HepG2 (cell line): ENCODE results near the gene PAQR6. TPM values are rescaled to one million over a fixed set of nuclear protein-coding genes. Genes with fewer than 3 reads are reported as not detected.

ENCODE experiments used
- AHDC1 ChIP-seq: sonication (generic); formaldehyde crosslinking; IDR thresholded peaks from 2 replicates; pipeline ENCODE4 v1.5.1; 2020; ENCODE audit warnings: mild to moderate bottlenecking, missing genetic modification reagents, borderline replicate concordance
- ATRX ChIP-seq: sonication (generic); formaldehyde crosslinking; IDR thresholded peaks from 2 replicates; pipeline ENCODE4 v1.4.0; 2020; ENCODE audit warnings: missing genetic modification reagents, borderline replicate concordance
- BCL6 ChIP-seq: IDR thresholded peaks from 2 replicates; pipeline ENCODE4 v1.6.1; 2016; ENCODE audit warnings: missing genetic modification reagents, missing compliant biosample characterization
- CBFB ChIP-seq: sonication (generic); formaldehyde crosslinking; IDR thresholded peaks from 2 replicates; pipeline ENCODE4 v1.4.0; 2020; ENCODE audit warnings: missing genetic modification reagents
- DNMT3B ChIP-seq: conservative IDR thresholded peaks from 2 replicates; pipeline ENCODE4 v1.6.1; 2016; ENCODE audit warnings: missing biosample characterization, control low read depth
- ETS1 ChIP-seq: sonication (generic); formaldehyde crosslinking; IDR thresholded peaks from 2 replicates; pipeline ENCODE4 v1.4.0; 2020; ENCODE audit warnings: missing genetic modification reagents
- GLI4 ChIP-seq: sonication (generic); formaldehyde crosslinking; IDR thresholded peaks from 2 replicates; pipeline ENCODE4 v1.5.1; 2020; ENCODE audit warnings: missing genetic modification reagents, mild to moderate bottlenecking, moderate library complexity, borderline replicate concordance
- GPN1 ChIP-seq: sonication (generic); formaldehyde crosslinking; IDR thresholded peaks from 2 replicates; pipeline ENCODE4 v1.5.1; 2020; ENCODE audit warnings: missing genetic modification reagents, borderline replicate concordance
- HMGA1 ChIP-seq: sonication (generic); formaldehyde crosslinking; conservative IDR thresholded peaks from 2 replicates; pipeline ENCODE4 v1.4.0; 2020; ENCODE audit warnings: missing genetic modification reagents
- KAT7 ChIP-seq: IDR thresholded peaks from 2 replicates; pipeline ENCODE4 v1.6.1; 2018; ENCODE audit warnings: borderline replicate concordance, missing compliant biosample characterization
- MAFG ChIP-seq: sonication (generic); formaldehyde crosslinking; IDR thresholded peaks from 2 replicates; pipeline ENCODE4 v1.5.1; 2020; ENCODE audit warnings: mild to moderate bottlenecking, missing genetic modification reagents
- PHB2 ChIP-seq: fragments of 450-650 bp; IDR thresholded peaks from 2 replicates; pipeline ENCODE4 v1.6.1; 2018; ENCODE audit not compliant: partially characterized antibody
- RFX5 ChIP-seq: IDR thresholded peaks from 2 replicates; pipeline ENCODE4 v1.6.1; 2011; ENCODE audit warnings: low read depth, low read length, improper control_type of control experiment
- SALL1 ChIP-seq: sonication (generic); formaldehyde crosslinking; IDR thresholded peaks from 2 replicates; pipeline ENCODE4 v1.8.0; 2022; ENCODE audit warnings: mild to moderate bottlenecking, missing genetic modification reagents
- SIX1 ChIP-seq: sonication (generic); formaldehyde crosslinking; IDR thresholded peaks from 2 replicates; pipeline ENCODE4 v1.4.0; 2020; ENCODE audit warnings: missing genetic modification reagents, borderline replicate concordance
- ZMYM2 ChIP-seq: sonication (generic); formaldehyde crosslinking; IDR thresholded peaks from 2 replicates; pipeline ENCODE4 v1.8.0; 2022; ENCODE audit warnings: mild to moderate bottlenecking, missing genetic modification reagents
- ZNF264 ChIP-seq: sonication (generic); formaldehyde crosslinking; IDR thresholded peaks from 2 replicates; pipeline ENCODE4 v1.4.0; 2020; ENCODE audit warnings: missing genetic modification reagents
- ZNF550 ChIP-seq: sonication (generic); formaldehyde crosslinking; IDR thresholded peaks from 2 replicates; pipeline ENCODE4 v1.4.0; 2020; ENCODE audit warnings: mild to moderate bottlenecking, missing genetic modification reagents, borderline replicate concordance
- ZNF644 ChIP-seq: IDR thresholded peaks from 2 replicates; pipeline ENCODE4 v1.6.1; 2016; ENCODE audit warnings: low read depth
- polyA plus RNA-seq, 8 experiments: library from polyadenylated mRNA; depleted of rRNA in 3 of 8; stranded (reverse) in 7 of 8; unstranded in 1 of 8; fragments of >200 nt; fragmentation: Illumina TruSeq in 4 of 8; extraction: Trizol in 4 of 8; gene quantifications; 2 replicates each; pipeline versions ENCODE4 v1.2.1 to v1.2.3, GENCODE V29; 2011 to 2016; ENCODE audit warnings: low read depth in 4 of 8, missing spikeins in 1 of 8, mixed read lengths in 1 of 8; ENCODE audit not compliant: insufficient read depth in 1 of 8
- total RNA-seq, 5 experiments: library from RNA; depleted of rRNA; stranded (reverse); fragments of >200 nt; fragmentation: Illumina TruSeq; extraction: Trizol; gene quantifications; 2 replicates each; pipeline ENCODE4 v1.2.3, GENCODE V29; 2016; ENCODE audit warnings: low read depth in 1 of 5
- TF ChIP-seq, protein P1 (sequence below): IDR thresholded peaks from 2 replicates; pipeline ENCODE4 v1.6.1; 2018; ENCODE audit warnings: missing genetic modification reagents, mild to moderate bottlenecking, missing compliant biosample characterization
- TF ChIP-seq, protein P2 (sequence below): IDR thresholded peaks from 2 replicates; pipeline ENCODE4 v1.6.1; 2016

PAQR6 gene
- total and polyA plus RNA-seq, 2 of the 13 experiments (the other 11 are each of a cell fraction or from before 2014, with no cell fraction given), result 0.82 to 1.4 TPM

DNA sequence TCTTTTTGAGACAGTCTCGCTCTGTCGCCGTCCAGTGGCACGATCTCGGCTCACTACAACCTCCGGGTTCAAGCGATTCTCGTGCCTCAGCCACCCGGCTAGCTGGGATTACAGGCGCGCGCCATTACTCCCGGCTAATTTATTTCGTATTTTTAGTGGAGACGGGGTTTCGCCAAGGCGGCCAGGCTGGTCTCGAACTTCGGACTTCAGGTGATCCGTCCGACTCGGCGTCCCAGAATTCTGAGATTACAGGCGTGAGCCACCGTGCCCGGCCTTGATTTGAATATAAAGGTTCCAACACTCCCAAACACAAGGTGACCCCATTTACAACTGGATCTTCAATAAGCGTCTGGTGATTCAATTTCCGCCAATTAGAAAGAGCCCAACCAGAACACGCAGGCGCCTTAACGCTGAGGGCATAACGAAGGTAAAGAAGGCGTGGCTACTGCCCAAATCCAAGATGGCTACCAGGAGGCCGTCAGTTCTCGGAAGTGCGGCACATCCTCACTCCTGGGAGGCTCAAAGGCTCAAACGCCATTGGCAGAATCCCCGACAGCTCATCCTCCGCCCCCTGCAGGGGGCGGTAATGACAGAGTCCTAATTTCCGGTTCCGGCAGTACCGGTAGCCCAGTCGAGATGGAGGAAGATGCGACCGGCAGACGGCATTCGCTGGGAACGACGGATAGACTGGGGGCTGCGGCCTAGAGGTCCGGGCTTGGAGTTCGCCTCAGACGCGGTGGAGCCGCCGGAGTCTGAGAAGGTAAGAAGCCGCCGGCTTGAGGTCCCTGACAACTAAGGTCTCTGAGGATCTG, 54.2 kb downstream of the PAQR6 start, which contains the start of gene SLC25A44 (continued):
- TF ChIP-seq DNMT3B (CRISPR knock-in tag), result 0 out of 2 replicates have a peak, but pooled peaks have one; percentile 75
- TF ChIP-seq CBFB, result no peak
- no peak for TF ChIP-seq SIX1
- no peak for TF ChIP-seq RFX5
- TF ChIP-seq ZNF550 (CRISPR knock-in tag), result no peak
- TF ChIP-seq ZMYM2 (CRISPR knock-in tag), result 0 out of 2 replicates have a peak, but pooled peaks have one; percentile 15
- no peak for TF ChIP-seq HMGA1
- TF ChIP-seq GLI4 (CRISPR knock-in tag), result no peak
- TF ChIP-seq BCL6, result 0 out of 2 replicates have a peak, but pooled peaks have one; percentile 9
- TF ChIP-seq ZNF644 (CRISPR knock-in tag), result no peak
- no peak for TF ChIP-seq ETS1
- no peak for TF ChIP-seq MAFG (CRISPR knock-in tag)
- TF ChIP-seq SALL1 (CRISPR knock-in tag), result peak; percentile 53; the same call in 1 of the 2 replicates
- TF ChIP-seq GPN1, result no peak
- TF ChIP-seq ZNF264, result no peak
- 0 out of 2 replicates have a peak, but pooled peaks have one; percentile 50 for TF ChIP-seq KAT7 (CRISPR knock-in tag)
- TF ChIP-seq PHB2, result no peak
- TF ChIP-seq ATRX (CRISPR knock-in tag), result no peak
- TF ChIP-seq, protein P1, sequence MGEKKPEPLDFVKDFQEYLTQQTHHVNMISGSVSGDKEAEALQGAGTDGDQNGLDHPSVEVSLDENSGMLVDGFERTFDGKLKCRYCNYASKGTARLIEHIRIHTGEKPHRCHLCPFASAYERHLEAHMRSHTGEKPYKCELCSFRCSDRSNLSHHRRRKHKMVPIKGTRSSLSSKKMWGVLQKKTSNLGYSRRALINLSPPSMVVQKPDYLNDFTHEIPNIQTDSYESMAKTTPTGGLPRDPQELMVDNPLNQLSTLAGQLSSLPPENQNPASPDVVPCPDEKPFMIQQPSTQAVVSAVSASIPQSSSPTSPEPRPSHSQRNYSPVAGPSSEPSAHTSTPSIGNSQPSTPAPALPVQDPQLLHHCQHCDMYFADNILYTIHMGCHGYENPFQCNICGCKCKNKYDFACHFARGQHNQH (CRISPR knock-in tag), result no peak
- TF ChIP-seq, protein P2, sequence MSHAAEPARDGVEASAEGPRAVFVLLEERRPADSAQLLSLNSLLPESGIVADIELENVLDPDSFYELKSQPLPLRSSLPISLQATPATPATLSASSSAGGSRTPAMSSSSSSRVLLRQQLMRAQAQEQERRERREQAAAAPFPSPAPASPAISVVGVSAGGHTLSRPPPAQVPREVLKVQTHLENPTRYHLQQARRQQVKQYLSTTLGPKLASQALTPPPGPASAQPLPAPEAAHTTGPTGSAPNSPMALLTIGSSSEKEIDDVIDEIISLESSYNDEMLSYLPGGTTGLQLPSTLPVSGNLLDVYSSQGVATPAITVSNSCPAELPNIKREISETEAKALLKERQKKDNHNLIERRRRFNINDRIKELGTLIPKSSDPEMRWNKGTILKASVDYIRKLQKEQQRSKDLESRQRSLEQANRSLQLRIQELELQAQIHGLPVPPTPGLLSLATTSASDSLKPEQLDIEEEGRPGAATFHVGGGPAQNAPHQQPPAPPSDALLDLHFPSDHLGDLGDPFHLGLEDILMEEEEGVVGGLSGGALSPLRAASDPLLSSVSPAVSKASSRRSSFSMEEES, result no peak
- 0 out of 2 replicates have a peak, but pooled peaks have one; percentile 5 for TF ChIP-seq AHDC1 (CRISPR knock-in tag)
